Measurements from ENCODE around the gene ADAMTS2.

The ADAMTS2 gene

GRCh38 chr5:179176571-179177230, 168.6 kb downstream of the ADAMTS2 start:
- CTCF ChIA-PET = interaction anchor here (1.4 to 1.9 kb wide), 3 partner anchors 9 to 317 kb away, joined by 5 to 14 read pairs (median 6); no protein-coding TSS in a partner anchor
- no peak for DNase-seq (ENCODE audit: low read depth, low spot score)
- POLR2A ChIA-PET = no interaction called here
- TF ChIP-seq CTCF (IDR thresholded peaks at IDR 0.05; ENCODE audit: insufficient read depth, low read length, missing control alignments) = no peak
- no peak overlapping the region for H3K4me3 ChIP-seq (ENCODE audit: low read depth, low read length)

GRCh38 chr5:179176166-179176565, 169.1 kb downstream of the ADAMTS2 start:
- CTCF ChIA-PET = interaction anchor here (1.4 to 1.9 kb wide), 2 partner anchors 10 to 318 kb away, joined by 5 to 14 read pairs; no protein-coding TSS in a partner anchor
- POLR2A ChIA-PET = no interaction called here
- H3K4me3 ChIP-seq (ENCODE audit: low read depth, low read length) = no peak overlapping the region
- no peak for DNase-seq (ENCODE audit: low read depth, low spot score)
- TF ChIP-seq CTCF (IDR thresholded peaks at IDR 0.05; ENCODE audit: insufficient read depth, low read length, missing control alignments) = no peak

GRCh38 chr5:179171816-179172745, 173.2 kb downstream of the ADAMTS2 start:
- ChIA-PET POLR2A (no interaction called here), CTCF (interaction anchor here (1.1 to 1.9 kb wide), 2 partner anchors 172 to 232 kb away, joined by 3 to 5 read pairs; no protein-coding TSS in a partner anchor)
- no peak for TF ChIP-seq CTCF (IDR thresholded peaks at IDR 0.05; ENCODE audit: insufficient read depth, low read length, missing control alignments)
- no peak for DNase-seq (ENCODE audit: low read depth, low spot score)
- no peak overlapping the region for H3K4me3 ChIP-seq (ENCODE audit: low read depth, low read length)

GRCh38 chr5:179171251-179171815, 173.9 kb downstream of the ADAMTS2 start:
- POLR2A ChIA-PET = no interaction called here
- TF ChIP-seq CTCF (IDR thresholded peaks at IDR 0.05; ENCODE audit: insufficient read depth, low read length, missing control alignments) = no peak
- CTCF ChIA-PET = interaction anchor here (1.1 to 1.9 kb wide), 3 partner anchors 173 to 323 kb away, joined by 3 to 8 read pairs (median 5); no protein-coding TSS in a partner anchor
- DNase-seq (ENCODE audit: low read depth, low spot score) = no peak
- no peak overlapping the region for H3K4me3 ChIP-seq (ENCODE audit: low read depth, low read length)

GRCh38 chr5:179170606-179171005, 174.7 kb downstream of the ADAMTS2 start:
- DNase-seq (ENCODE audit: low read depth, low spot score) = no peak
- ChIA-PET POLR2A (no interaction called here), CTCF (interaction anchor here (1.4 to 1.5 kb wide), 3 partner anchors 17 to 324 kb away, joined by 5 to 8 read pairs (median 7); no protein-coding TSS in a partner anchor)
- no peak for TF ChIP-seq CTCF (IDR thresholded peaks at IDR 0.05; ENCODE audit: insufficient read depth, low read length, missing control alignments)
- no peak overlapping the region for H3K4me3 ChIP-seq (ENCODE audit: low read depth, low read length)
